ENCODE results near the gene SMIM33.
"Not testable (repeated sequence)": the region's sequence is repeated elsewhere in the genome, so short reads cannot be mapped to it uniquely, and the experiment has no call there.

Gene SMIM33

GRCh38 chr5:139482050-139482889, 11.5 kb downstream of the SMIM33 start, which contains the start of gene STING1:
STING1 (minus strand) TSS chr5:139482758; CDS start chr5:139481704, 1,054 bp downstream.
- Histone ChIP-seq H3K4me3 (ENCODE audit: low read depth, low read length) (peak within 1 kb of the TSS; percentile 53), H3K27me3 (ENCODE audit: control insufficient read depth, insufficient read depth, low read length) (no peaks in the 10 kb centered on the region), H3K4me2 (ENCODE audit: low read length) (peak within 1 kb of the TSS; percentile 41), H3K36me3 (ENCODE audit: control insufficient read depth, insufficient read depth, low read length) (no peaks in the 10 kb centered on the region), H3K27ac (peak within 1 kb of the TSS; percentile 91), H2AFZ (peak within 1 kb of the TSS; percentile 81), H3K9me3 (ENCODE audit: control insufficient read depth, low read length) (no peaks in the 10 kb centered on the region), H3K79me2 (no peaks in the 10 kb centered on the region), H3K4me1 (peaks cover 4% of the 10 kb centered on the region), H3K9ac (peak within 1 kb of the TSS; percentile 19)
- TF ChIP-seq, protein P1, sequence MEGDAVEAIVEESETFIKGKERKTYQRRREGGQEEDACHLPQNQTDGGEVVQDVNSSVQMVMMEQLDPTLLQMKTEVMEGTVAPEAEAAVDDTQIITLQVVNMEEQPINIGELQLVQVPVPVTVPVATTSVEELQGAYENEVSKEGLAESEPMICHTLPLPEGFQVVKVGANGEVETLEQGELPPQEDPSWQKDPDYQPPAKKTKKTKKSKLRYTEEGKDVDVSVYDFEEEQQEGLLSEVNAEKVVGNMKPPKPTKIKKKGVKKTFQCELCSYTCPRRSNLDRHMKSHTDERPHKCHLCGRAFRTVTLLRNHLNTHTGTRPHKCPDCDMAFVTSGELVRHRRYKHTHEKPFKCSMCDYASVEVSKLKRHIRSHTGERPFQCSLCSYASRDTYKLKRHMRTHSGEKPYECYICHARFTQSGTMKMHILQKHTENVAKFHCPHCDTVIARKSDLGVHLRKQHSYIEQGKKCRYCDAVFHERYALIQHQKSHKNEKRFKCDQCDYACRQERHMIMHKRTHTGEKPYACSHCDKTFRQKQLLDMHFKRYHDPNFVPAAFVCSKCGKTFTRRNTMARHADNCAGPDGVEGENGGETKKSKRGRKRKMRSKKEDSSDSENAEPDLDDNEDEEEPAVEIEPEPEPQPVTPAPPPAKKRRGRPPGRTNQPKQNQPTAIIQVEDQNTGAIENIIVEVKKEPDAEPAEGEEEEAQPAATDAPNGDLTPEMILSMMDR (IDR thresholded peaks at IDR 0.05) = no peak

- not testable (repeated sequence) for H3K79me2 ChIP-seq; H3K9me3 ChIP-seq (ENCODE audit: control insufficient read depth, low read length); H3K4me1 ChIP-seq; H3K4me2 ChIP-seq (ENCODE audit: low read length); H3K27me3 ChIP-seq (ENCODE audit: control insufficient read depth, insufficient read depth, low read length); H2AFZ ChIP-seq; H3K9ac ChIP-seq; H3K4me3 ChIP-seq (ENCODE audit: low read depth, low read length); H3K36me3 ChIP-seq (ENCODE audit: control insufficient read depth, insufficient read depth, low read length)
- H3K27ac ChIP-seq = peak overlapping the region; percentile 91
These were observed 12.0 kb downstream of the SMIM33 start for GRCh38 chr5:139482890-139483208.

- TF ChIP-seq, protein P1 (IDR thresholded peaks at IDR 0.05) = no peak
These were observed 15.4 kb downstream of the SMIM33 start for GRCh38 chr5:139486201-139486600.

DNA sequence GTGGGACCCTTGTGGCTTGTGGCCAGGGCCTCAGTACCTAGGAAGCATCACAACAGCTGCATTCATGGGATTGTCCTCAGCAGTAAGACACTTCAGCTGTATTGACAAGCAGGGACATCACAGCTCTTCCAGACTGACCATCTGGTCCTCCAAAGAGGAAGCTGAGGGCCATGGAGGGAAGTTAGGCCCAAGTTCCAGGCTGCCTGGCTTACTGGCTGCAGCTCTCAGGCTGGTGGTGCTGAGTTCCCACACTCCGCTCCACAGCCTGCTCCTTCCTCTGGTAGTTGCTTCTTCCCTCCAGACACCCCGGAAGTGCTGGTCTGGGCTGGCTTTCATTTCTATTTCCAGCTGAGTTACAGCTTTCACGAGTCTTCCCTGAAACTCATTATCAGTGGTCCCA, 17.5 kb downstream of the SMIM33 start:
- H3K4me1 ChIP-seq = peaks cover 5% of the 10 kb centered on the region
- H3K4me3 ChIP-seq (ENCODE audit: low read depth, low read length) = no peak overlapping the region
- H3K27ac ChIP-seq = no peak overlapping the region
- no peak overlapping the region for H3K9ac ChIP-seq
- H3K36me3 ChIP-seq (ENCODE audit: control insufficient read depth, insufficient read depth, low read length) = no peaks in the 10 kb centered on the region
- H3K27me3 ChIP-seq (ENCODE audit: control insufficient read depth, insufficient read depth, low read length) = no peaks in the 10 kb centered on the region
- TF ChIP-seq, protein P1 (IDR thresholded peaks at IDR 0.05) = no peak
- H3K79me2 ChIP-seq = no peaks in the 10 kb centered on the region
- H2AFZ ChIP-seq = no peak overlapping the region
- H3K4me2 ChIP-seq (ENCODE audit: low read length) = no peak overlapping the region
- H3K9me3 ChIP-seq (ENCODE audit: control insufficient read depth, low read length) = no peaks in the 10 kb centered on the region

More at GRCh38 chr5:139486201-139486600, 15.4 kb downstream of the SMIM33 start:
- peaks cover 4% of the 10 kb centered on the region for H3K4me1 ChIP-seq
- H3K79me2 ChIP-seq = no peaks in the 10 kb centered on the region
- no peak overlapping the region for H3K27ac ChIP-seq
- H2AFZ ChIP-seq = peak overlapping the region; percentile 33
- H3K4me3 ChIP-seq (ENCODE audit: low read depth, low read length) = no peak overlapping the region
- H3K9ac ChIP-seq = no peak overlapping the region
- no peaks in the 10 kb centered on the region for H3K9me3 ChIP-seq (ENCODE audit: control insufficient read depth, low read length)
- no peaks in the 10 kb centered on the region for H3K36me3 ChIP-seq (ENCODE audit: control insufficient read depth, insufficient read depth, low read length)
- H3K4me2 ChIP-seq (ENCODE audit: low read length) = no peak overlapping the region
- H3K27me3 ChIP-seq (ENCODE audit: control insufficient read depth, insufficient read depth, low read length) = no peaks in the 10 kb centered on the region

- Histone ChIP-seq H3K36me3 (ENCODE audit: control insufficient read depth, insufficient read depth, low read length) (no peaks in the 10 kb centered on the region), H3K27me3 (ENCODE audit: control insufficient read depth, insufficient read depth, low read length) (no peaks in the 10 kb centered on the region)
These were observed 21.9 kb downstream of the SMIM33 start for GRCh38 chr5:139492700-139493192.

More at GRCh38 chr5:139492700-139493192, 21.9 kb downstream of the SMIM33 start:
- peak overlapping the region; percentile 19 for H2AFZ ChIP-seq
- H3K9me3 ChIP-seq (ENCODE audit: control insufficient read depth, low read length) = no peaks in the 10 kb centered on the region
- TF ChIP-seq, protein P1 (IDR thresholded peaks at IDR 0.05) = no peak
- H3K27ac ChIP-seq = no peak overlapping the region
- no peak overlapping the region for H3K4me3 ChIP-seq (ENCODE audit: low read depth, low read length)
- no peak overlapping the region for H3K9ac ChIP-seq
- peaks cover 5% of the 10 kb centered on the region for H3K4me1 ChIP-seq
- H3K4me2 ChIP-seq (ENCODE audit: low read length) = peak overlapping the region; percentile 6
- H3K79me2 ChIP-seq = no peaks in the 10 kb centered on the region

Data from parathyroid adenoma (tissue), 2 donors.